NT2/D1 (cell line): ENCODE measurements around the gene TCAP.

Source experiments
- SUZ12 ChIP-seq: IDR thresholded peaks from 2 replicates; pipeline ENCODE4 v1.6.1; 2011; ENCODE audit not compliant: insufficient read length, insufficient read depth; ENCODE audit errors: extremely low read depth
- YY1 ChIP-seq: IDR thresholded peaks from 2 replicates; pipeline ENCODE4 v1.6.1; 2011; ENCODE audit not compliant: insufficient read length, insufficient read depth
- ZNF274 ChIP-seq: IDR thresholded peaks from 2 replicates; pipeline ENCODE4 v1.6.1; 2011; ENCODE audit warnings: mild to moderate bottlenecking, low read depth, low read length

DNA sequence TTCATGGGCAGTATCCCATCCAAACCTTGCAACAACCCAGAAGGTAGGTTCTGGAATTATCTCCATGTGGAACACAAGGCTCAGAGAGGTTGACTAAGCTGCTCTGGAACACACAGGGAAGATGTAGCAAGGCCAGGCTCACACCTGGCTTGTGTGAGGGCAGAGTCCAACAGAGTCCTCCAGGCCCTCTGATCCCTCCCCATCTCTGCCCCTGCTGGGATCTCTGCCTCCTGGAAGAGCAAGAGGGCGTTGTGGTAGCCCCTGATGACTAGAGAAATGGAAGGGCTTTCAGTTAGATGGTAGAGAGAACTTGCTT lies 45.4 kb upstream of the TCAP start:
- TF ChIP-seq YY1 (no peak), ZNF274 (no peak), SUZ12 (no peak)
